ENCODE measurements around the gene NAV2. TPM values are rescaled to one million over a fixed set of nuclear protein-coding genes. Genes with fewer than 3 reads are reported as not detected.

The NAV2 gene
- polyA plus RNA-seq, 12 donors, result 36.2 to 80.2 (median 61.4) TPM

- DNase-seq, result no peak
Observed at GRCh38 chr11:19680829-19681368, 31.7 kb upstream of the NAV2 start.

GRCh38 chr11:19683141-19683805 is 29.4 kb upstream of the NAV2 start:
- no peak for DNase-seq

DNA sequence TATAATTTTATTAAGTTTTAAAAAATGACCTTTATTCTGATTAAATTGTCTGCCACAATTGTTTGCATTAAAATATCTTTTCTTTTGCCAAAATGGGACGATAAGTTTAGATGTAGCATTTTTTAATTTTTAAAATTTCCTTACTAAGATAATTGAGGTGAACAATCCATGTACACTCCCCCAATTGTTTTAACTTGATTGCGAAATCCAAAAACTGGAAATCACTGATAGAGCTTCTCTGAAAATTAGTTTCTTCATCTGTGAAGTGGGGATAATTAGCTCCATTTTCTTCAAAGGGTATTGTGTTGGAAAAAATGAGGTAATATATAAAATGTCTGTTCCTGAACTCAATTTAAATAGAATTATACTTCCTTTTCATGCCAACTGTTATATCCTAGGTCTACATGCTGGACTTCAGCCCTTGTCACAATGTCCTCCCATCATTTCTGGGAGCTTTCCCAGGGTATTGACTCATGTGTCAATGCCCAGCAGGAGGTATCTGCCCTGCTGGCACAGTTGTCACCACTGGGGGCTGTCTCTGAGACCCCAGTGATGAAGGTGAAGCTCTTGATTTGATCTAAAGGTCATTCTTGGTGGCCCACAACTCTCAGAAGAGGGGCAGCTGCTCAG is 28.7 kb upstream of the NAV2 start:
- no peak for DNase-seq

DNA sequence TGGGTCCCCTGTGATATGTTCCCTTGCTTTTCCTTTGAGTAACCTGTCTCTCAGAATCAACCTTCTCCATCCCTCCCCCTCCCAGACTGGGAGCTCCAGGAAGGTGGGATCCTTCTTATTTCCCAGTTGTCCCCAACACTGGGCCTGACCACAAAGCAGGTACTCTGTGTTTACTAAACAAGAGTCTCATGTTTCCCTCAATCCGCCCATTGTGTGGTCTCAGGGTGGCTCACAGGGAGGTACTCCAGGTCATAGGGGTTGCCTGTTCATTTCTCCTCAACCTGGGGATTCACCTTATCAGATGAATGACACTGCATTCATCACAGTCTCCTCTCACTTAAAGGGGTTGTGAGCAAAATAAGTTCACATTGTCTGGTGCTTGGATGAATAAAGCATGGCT is 26.4 kb upstream of the NAV2 start:
- no peak for DNase-seq

DNA sequence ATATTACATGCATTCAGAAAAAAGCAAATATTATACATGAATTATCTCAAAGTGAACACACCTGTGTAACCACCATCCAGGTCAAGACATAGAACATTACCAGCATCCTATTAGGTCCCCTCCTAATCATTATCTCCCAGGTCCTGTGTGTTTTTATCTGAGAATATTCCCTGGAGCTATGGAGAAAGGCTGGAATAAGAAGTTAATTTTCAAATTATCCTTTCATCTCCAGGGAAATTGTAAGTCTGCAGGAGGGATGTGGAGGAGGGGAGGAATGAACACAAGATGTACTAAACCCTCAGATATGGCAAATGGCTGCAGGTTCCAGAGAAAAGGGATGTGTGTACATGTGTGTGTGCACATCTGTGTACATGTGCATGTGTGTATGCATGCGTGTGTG is 25.2 kb upstream of the NAV2 start:
- DNase-seq, result no peak

DNA sequence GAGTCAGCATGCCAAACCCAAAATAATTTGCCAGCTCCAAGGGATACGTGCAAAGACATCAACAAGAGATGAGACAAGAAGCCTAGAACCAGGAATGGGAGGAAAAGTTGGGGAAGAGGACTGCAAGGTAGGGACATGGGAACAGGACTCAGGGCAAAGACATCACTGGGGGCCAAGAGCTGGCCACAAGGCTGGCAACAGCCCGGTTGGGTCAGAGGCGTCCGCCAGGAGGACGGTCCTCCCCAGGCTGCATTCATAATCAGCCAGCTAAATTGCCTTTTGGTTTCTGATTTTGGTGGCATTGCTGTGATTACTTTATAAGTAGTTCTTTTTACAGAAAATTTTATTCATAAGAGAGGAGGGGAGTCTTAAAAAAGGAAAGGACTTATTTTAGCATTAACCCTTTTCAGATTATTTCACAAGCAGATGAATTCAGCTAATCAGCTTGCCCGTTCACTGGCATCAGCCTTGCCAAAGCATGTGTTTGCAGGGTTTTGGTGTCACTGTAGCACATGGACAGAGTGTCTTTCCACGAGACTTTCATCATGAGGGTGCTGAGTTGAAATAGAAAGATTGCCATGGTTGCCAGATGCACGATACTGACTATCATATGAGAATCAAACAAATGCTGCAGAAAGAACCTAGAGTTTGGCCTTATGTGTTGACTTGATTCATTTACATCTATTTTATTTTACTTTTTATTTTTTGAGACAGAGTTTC is 23.2 kb upstream of the NAV2 start:
- DNase-seq, result no peak

DNA sequence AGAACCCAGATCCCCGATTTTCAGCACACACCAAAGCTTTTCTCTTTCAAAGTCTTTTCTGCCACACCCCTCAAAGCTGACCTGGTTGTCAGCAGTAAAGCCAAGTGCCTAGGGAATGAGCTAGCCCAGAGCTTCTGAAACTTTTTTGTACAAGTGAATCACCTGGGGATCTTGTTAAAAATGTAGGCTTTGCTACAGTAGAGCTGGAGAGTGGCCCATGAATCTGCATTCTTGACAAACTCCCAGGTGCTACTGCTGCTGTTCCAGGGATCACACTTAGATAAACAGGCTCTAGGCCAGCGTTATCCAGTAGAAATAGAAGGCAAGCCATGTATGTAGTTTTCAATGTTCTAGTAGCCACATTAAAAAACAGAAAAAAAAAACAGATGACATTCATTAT is 21.8 kb upstream of the NAV2 start:
- no peak for DNase-seq

- DNase-seq, result no peak
Observed at GRCh38 chr11:19691815-19692500, 20.7 kb upstream of the NAV2 start.

DNA sequence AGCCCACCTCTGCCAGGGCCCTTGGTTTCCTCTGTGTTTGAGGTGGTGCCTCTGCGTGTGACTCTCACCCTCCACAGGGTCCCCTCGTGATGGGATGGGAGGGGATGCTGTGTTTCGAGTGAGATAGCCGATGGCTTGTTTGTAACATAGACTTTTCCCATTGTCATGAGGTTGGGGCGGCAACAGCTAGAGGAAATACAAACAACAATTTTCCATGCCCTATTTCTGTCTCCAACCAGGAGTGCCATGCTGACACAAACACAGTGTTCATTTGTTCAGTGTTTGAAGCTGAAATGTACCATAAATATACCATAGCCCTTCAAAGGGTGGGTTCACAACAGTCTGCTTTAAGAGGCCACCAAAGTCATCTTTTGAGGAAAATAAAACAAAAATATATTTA is 19.5 kb upstream of the NAV2 start:
- DNase-seq, result no peak

GRCh38 chr11:19694796-19695345 is 17.8 kb upstream of the NAV2 start:
- DNase-seq, result no peak

DNA sequence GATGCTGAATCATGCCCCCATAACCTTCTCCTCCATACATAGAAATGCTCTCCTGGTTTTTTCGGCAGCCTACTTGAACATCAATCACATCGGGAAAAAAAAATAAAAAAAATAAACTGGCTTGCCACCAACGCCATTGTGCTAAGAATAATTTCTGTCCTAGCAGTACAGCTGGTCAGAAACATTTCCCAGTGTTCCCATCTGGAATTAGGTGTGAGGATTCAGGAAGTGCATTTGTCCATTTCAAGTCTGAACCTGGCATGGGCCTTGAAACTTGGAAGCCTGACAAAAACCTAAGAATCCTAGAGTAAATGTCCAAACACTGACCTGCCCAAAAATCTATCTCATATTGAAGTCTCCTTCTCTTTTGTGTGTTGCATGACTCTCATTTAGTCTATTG is 16.6 kb upstream of the NAV2 start:
- DNase-seq, result no peak

DNA sequence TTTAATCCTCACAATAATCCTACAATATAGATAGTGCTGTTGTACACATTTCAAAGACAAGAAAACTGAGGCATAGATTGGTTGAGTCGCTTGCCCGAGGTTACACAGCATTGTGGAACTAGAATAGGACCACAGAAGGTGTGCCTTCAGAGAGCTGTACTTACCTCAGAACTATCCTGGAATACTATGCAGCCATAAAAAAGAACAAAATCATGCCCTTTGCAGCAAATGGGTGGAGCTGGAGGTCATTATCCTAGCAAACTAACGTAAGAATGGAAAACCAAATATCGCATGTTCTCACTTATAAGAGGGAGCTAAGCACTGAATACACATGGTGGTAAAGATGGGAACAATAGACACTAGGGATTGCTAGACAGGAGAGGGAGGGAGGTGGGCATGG is 15.7 kb upstream of the NAV2 start:
- no peak for DNase-seq

- no peak for DNase-seq
Observed at GRCh38 chr11:19697721-19698121, 14.9 kb upstream of the NAV2 start.

GRCh38 chr11:19698493-19699292 is 13.9 kb upstream of the NAV2 start:
- no peak for DNase-seq

DNA sequence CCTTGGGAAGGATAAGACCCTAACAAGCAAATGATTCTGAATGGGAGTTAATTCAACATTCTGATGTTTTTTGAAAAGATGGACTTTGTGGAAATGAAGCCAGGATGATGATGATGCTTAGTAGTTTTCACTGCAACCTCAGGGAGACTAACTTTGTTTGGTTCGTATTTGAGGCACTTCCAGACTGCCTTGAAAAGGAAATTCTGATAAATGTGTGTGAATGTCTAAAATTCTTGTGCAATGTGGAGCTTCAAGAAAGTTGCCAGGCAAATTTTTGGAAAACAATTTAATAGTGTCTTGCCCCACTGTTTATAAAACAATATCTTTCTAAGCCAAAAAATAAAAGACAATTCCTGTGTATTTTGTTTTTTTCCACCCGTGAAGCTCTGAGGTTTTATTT is 11.2 kb upstream of the NAV2 start:
- DNase-seq, result no peak

GRCh38 chr11:19702620-19703019 is 10.0 kb upstream of the NAV2 start:
- no peak for DNase-seq

- no peak for DNase-seq
Observed at GRCh38 chr11:19703211-19703610, 9.4 kb upstream of the NAV2 start.

GRCh38 chr11:19704213-19704612 is 8.4 kb upstream of the NAV2 start:
- DNase-seq, result no peak

DNA sequence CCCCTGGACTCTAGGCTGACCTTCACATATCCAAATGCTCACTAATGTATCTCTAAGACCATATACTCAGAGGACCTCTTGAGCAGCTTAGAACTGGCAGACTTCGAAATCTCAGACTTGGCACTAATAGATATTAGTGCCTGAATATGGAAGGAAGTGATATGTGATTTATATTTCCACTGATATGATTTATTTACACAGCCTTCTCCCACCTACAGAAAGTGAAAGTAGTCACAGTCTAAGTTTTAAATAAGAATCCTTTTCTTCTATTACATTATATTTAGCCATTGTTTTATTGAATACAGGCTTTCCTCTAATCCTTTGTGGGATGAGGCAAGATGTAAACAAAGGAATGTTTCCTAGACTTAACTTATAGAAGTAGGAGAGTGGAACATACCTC is 6.7 kb upstream of the NAV2 start:
- DNase-seq, result no peak

GRCh38 chr11:19711911-19712280 is 741 bp upstream of the NAV2 start:
- no peak for DNase-seq
